DLD1 (cell line): ENCODE data around the gene MKS1.

Experiments used
- in situ Hi-C: cut with HindIII; loops from 2 replicates; pipeline ENCODE4 v1.10.0; 2017; ENCODE audit warnings: low sequenced_read_pairs

The MKS1 gene

GRCh38 chr17:58205936-58206335 is 13.1 kb downstream of the MKS1 start:
- in situ Hi-C loops, result no loop called here

GRCh38 chr17:58204796-58205195 is 14.3 kb downstream of the MKS1 start:
- in situ Hi-C loops, result no loop called here

- in situ Hi-C loops, result no loop called here
Measured at GRCh38 chr17:58202859-58203258, 16.2 kb downstream of the MKS1 start.

- in situ Hi-C loops, result no loop called here
Measured at GRCh38 chr17:58200024-58200633, 18.9 kb downstream of the MKS1 start.

- in situ Hi-C loops, result no loop called here
Measured at GRCh38 chr17:58196610-58197009, 22.4 kb downstream of the MKS1 start.

GRCh38 chr17:58195518-58196123 is 23.4 kb downstream of the MKS1 start:
- in situ Hi-C loops, result no loop called here

- in situ Hi-C loops, result no loop called here
Measured at GRCh38 chr17:58193641-58194255, 25.3 kb downstream of the MKS1 start.

- in situ Hi-C loops, result no loop called here
Measured at GRCh38 chr17:58192612-58193011, 26.4 kb downstream of the MKS1 start, which contains the start of gene EPX. Gene EPX (plus strand): TSS chr17:58192726. CDS start chr17:58192847, 121 bp downstream.

- in situ Hi-C loops, result no loop called here
Measured at GRCh38 chr17:58191241-58191896, 27.7 kb downstream of the MKS1 start.

GRCh38 chr17:58189436-58190146 is 29.5 kb downstream of the MKS1 start:
- in situ Hi-C loops, result no loop called here

GRCh38 chr17:58187675-58188074 is 31.4 kb downstream of the MKS1 start:
- in situ Hi-C loops, result no loop called here

GRCh38 chr17:58187063-58187462 is 32.0 kb downstream of the MKS1 start:
- in situ Hi-C loops, result no loop called here

- in situ Hi-C loops, result no loop called here
Measured at GRCh38 chr17:58186591-58186990, 32.5 kb downstream of the MKS1 start.

- in situ Hi-C loops, result no loop called here
Measured at GRCh38 chr17:58184986-58185761, 33.9 kb downstream of the MKS1 start.

GRCh38 chr17:58184308-58184985 is 34.6 kb downstream of the MKS1 start:
- in situ Hi-C loops, result no loop called here

- in situ Hi-C loops, result no loop called here
Measured at GRCh38 chr17:58183514-58183913, 35.5 kb downstream of the MKS1 start.

- in situ Hi-C loops, result no loop called here
Measured at GRCh38 chr17:58181796-58182195, 37.3 kb downstream of the MKS1 start.

GRCh38 chr17:58176200-58176599 is 42.9 kb downstream of the MKS1 start:
- in situ Hi-C loops, result no loop called here

GRCh38 chr17:58174871-58175270 is 44.2 kb downstream of the MKS1 start:
- in situ Hi-C loops, result no loop called here
